GM04503 (cell line): ENCODE measurements around the gene LMX1B.
"Not testable (repeated sequence)": the region's sequence is repeated elsewhere in the genome, so short reads cannot be mapped to it uniquely, and the experiment has no call there.

Experiments used
- DNase-seq: peaks from one replicate; pipeline ENCODE4 v3.0.0-alpha.2; 2012; ENCODE audit warnings: low read depth

The LMX1B gene

DNA sequence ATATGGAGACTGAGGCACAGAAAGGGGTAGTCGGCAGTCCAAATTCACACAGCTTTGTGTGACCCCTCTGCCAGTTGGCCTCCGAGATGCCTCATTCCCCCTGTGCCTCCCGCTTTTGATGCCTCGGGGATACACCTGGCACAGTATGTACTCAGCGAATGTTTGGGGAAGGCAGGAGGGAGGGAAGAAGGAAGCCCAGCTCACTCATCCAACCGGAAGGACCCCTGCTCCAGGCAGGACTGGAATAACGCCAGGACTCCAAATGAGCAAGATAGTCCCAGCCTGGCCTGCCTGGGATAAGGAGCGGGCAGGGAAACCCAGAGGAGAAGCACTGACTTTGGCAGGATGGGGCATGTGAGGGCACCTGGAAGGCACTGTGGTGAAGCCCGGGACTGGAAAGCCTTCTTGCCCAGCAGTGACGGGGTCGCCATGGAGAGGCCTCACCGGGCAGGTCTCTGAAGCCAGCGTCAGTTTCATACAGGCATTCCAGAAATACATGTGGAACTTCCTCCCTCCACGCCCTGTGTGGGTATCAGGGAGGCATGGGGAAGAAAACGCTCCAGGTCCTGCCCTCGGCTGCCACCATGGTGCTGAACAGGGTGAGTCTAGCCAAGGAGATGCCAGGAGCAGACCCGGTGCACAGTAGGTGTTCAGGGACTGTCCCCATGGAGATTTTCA, 20.3 kb downstream of the LMX1B start:
- DNase-seq = no peak

DNA sequence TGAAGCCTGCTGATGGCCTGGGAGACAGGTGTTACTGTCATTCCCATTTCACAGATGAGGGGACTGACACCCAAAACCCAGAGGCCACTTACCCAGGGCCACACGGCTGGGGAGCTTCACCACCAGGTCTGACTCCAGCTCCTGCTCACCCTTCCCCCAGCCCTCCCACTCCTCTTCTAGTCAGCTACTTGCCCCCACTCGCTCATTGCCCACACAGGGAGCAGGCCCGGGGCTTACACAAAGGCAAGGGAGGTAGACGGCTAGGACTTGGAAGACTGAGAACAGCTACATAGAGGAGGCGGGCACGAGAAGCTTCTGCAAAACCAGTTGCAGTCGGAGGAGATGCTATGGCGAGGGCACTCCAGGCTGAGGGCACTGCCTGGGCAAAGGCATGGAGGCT, 21.3 kb downstream of the LMX1B start:
- no peak for DNase-seq

DNA sequence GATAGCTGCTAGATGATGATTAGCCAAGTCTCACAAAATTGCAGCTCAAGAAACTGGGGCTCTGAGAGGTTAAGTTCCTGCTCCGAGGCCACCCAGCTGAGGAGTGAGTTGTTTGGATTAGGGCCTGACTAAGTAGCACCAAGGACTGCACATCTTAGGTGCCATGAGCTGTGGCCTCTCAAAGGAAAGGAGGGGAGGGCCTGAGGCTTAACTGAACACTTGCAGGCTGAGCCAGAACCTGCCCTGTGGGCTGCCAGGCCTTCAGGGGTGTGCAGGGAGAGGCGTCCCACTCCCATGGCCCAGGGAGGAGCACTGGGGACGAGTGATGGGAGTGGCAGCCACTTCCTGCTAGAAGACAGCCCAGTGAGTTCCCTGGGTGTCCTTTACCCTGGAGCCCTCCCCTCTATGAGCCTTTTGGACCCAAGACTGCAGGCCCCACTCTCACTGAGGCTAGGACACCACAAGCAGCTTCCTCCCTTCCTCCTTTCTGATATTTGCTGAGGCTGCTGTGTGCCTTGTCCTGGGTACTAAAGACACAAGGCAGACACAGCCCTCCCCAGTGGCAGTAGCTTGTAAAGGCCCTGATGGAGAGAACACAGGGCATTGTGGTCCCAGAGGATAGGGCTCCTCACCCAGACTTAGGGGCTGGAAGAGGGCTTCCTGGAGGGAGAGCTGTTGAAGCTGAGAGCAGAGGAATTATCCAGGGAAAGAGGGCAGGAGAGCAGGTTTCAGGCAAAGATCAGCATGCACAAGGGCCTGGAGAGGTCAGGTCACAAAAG, 22.1 kb downstream of the LMX1B start:
- no peak for DNase-seq

DNA sequence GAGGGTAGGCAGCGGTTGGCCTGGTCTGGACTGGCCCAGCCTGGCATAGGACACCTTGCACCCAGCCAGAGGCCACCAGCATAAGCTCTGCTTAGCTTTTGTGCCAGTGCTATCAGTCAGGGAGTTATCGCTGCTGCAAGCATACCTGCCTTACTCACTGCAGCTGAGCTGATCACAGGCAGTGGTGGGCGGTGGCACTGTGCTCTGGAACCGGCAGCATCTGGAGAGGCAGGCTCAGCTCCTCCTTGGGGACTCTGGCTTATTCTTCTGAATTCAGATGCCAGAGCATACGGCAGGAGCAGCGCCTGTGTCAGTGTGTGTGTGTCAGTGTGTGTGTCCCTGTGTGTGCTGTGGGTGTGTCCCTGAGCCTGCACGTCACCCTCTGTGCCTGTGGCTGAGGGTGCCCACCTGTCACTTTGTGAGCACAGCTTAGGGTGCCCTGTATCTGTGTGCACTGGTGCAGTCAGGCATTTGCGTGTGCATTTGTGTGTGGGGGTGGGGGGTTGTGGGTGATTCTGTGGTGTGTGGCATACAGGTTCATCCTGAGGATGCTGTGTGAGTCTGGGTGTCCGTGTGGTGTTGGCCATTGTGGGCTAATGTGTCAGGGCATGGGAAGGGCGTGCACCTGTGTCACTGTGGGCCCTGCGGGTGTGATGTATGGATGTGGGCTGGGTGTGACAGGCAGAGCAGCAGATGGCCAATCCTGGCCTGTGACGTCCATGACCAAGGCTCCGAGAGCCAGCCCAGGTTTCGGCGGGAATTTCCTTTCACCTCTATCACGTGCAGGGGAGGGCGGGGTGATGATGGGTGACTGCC, 23.5 kb downstream of the LMX1B start:
- no peak for DNase-seq

GRCh38 chr9:126638571-126639132, 24.9 kb downstream of the LMX1B start:
- DNase-seq = no peak

- DNase-seq = no peak
These were observed 25.7 kb downstream of the LMX1B start for GRCh38 chr9:126639318-126640000.

DNA sequence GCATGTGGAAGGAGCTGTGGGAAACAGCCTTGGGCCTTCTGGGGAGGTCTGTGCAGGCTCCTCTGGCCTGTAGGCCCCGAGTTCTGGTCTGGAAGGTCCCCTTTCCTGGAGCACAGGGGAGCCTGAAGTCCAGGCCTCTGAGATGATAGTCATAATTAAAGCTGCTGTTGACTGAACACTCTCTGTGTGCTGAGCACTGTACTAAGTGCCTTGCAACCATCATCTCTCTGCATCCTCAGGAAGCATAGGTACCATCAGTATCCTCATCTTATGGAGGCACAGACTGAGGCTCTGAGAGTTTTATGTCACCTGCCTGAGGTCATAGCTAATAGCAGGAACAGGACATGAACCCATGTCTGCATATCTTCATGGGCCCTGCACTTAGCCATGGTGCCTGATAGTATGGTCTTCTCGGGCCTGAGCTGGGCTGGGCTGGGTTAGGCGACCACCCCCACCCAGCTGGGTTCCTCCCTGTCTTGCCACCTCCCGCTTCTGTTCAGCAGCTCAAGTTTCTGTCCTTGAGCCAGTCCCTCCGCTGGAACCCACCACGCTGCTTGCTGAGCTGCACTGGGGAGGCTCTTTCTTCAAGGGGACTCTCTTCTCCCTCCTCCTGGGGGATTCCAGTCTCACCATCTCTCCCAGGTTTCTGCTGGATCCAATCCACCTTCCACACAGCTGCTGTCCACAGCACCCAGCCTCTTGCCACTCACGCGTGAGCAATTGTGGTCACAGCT, 27.6 kb downstream of the LMX1B start:
- DNase-seq = no peak

DNA sequence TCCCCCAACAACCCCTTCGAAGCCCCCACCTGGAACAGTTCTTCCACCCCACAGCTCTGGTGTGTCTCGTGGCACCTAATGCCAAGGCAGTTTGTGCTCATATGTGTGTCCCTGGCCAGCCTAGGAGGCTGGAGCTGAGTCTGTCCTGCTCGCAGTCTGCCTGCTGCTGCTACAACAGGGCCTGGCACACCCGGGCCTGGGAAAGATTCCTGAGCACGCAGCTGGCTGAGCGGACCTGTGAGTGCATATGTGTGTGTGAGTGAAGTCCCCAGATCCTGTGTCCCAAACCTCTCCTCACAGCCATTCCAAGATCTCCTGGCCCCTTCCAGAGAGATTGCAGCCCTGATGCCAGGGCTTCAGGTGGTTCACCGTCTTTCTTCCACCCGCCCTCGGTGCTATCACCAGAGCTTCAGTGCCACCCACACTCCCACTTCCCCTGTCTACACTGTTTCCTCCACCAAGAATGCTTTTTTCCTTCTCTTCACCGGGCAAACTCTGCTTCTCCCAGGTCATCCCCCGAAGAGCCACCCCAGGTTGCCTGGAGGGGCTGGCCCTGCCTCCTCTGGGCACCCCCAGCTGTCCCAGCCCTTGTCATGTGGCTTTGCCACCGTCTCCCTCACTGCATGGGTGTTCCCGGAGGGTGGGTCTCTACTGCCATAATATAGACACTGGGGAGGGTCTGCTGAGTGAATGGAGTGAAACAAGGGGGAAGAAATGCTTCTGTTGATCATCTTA, 28.4 kb downstream of the LMX1B start:
- no peak for DNase-seq

- DNase-seq = no peak
These were observed 29.1 kb downstream of the LMX1B start for GRCh38 chr9:126642839-126643238.

DNA sequence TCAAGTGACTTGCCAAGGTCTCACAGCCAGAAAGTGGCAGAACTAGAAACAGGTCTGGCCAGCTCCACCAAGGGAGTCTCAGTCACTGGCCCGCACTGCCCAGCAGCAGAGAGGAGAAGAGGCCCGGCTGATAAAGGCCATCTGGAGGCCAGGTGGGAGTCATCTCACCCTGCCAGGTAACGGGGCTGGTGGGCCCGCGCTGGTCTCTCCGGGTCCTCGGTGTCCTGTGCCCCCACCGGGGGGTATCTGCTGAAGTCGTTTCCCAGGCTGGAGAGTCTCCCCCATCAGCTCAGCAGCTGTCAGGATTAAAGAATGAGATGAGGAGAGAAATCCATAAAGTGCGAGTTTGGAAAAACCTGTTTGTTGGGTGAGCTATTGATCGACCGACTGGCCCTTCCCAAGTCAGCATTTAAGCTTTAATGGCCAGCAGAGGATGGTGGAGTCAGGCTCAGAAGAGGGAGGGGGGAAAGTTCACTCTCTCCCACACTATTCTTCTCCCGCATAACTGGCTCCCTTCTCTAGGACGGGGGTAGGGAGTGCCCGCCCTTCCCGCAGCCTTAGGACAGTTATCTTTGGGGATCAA, 30.3 kb downstream of the LMX1B start:
- DNase-seq = no peak

DNA sequence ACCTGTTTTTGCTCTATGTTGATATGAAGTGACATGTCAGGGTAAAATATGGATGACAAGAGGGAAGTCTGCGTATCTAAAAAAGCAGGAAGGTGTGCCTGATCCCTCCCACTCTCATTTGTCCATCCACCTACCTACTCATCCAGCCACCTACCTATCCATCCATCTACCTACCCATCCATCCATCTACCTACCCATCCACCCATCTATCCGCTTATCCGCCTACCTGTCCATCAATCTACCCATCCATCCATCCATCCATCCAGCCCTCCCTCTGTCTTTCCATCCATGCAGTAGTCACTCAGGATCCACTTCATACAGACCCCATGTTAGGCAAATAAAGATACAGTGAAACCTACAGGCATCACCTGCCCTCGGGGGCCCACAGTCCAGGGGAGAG, 32.4 kb downstream of the LMX1B start:
- DNase-seq = no peak

DNA sequence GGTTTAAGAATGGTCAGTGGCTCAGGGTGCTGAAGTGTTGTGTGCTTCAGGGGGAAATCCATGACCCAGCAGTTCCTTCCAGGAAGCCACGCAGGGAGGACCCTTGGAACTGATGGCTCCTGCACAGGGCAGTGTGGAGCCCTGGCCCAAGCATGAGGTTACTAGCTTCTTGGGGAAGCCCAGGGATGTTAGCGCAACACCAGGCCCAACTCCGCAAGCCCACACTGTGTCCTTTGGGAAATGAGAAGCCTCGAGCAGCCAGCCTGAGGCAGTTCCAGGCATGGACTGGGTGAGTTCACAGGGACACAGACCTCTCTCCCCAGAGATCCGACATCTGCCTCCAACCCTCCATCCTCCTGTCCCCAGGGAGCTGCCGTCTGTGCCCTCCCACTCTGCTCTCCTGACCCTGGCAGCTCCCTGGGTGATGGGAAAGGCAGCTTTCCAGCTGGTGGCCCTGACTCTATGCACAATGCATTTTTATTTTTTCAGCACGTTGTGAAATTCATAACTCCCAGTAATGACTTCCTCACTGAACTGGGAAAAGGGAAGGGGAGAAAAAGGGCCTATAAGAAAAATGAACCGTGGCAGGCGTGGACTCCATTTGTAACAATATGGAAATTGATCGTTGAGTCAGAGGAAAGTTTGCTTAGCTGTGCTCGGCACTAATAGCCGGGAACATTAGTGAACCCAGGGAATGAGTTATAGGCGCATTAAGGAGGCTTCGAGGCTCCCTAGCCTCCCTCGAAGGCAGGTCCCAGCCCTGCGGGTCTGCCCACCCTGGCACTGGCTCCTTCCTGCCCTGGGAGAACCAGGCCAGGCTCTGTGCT, 34.1 kb downstream of the LMX1B start:
- DNase-seq = no peak

- no peak for DNase-seq
These were observed 35.7 kb downstream of the LMX1B start for GRCh38 chr9:126649477-126649876.

DNA sequence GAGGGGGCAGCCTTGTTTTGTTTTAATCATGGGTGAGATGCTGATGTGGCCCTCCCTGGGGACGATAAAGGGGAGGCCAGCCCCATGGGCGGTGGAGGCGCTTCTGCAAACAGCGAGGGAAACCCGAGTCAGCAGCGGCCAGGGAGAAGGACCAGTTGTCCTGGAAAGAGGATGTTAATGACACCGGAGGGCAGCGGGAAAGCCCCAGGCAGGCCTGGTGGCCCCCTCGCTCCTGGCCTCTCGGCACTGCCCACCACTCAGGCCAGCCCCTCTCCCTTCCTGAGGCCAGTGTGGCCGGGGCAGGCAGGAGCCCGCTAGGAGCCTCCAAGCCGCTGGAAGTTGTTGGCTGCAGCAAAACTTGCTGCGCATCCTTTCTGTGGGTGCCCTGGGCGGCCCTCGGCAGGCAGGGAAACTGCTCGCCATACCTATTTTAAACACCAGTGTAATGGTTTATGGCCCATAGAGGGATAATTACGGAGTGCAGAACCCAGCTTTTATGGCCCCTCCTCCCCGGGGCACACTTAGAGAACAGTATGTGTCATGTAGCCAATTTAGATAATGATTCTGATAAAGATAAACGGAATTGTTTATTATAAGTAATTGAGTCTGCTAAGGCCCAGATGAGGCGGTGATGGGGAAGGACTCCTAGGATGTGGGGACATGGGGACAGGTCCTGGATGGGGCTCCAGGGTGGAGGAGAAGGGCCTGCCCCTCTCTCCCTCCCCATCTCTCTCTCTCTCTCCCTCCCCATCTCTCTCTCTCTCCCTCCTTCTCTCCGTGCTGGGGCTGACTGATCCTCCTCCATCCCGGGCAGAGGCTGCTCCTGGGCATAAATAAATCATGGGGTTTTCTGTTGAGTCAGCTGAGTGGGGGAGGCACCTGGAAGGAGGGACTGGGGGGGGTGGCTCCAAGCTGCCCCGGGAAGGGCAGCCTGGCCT, 36.9 kb downstream of the LMX1B start:
- DNase-seq = no peak

- no peak for DNase-seq
These were observed 38.4 kb downstream of the LMX1B start for GRCh38 chr9:126652140-126652582.

- no peak for DNase-seq
These were observed 40.4 kb downstream of the LMX1B start for GRCh38 chr9:126654124-126654523.

DNA sequence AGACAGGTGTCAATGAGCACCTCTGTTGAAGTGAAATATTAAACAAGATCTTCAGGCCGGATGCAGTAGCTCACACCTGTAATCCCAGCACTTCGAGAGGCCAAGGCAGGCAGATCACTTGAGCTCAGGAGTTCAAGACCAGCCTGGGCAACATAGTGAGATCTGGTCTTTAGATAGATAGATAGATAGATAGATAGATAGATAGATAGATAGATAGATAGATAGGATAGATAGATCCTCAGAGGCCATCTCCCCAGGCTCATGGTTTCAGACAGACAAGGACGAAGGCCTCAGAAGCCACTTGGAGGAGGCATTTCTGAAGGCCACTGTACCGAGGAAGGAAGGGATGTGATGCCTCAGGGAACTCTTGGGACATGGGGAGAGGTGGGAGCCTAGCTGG, 42.5 kb downstream of the LMX1B start:
- not testable (repeated sequence) for DNase-seq

GRCh38 chr9:126658201-126658825, 44.6 kb downstream of the LMX1B start:
- DNase-seq = no peak
